Measurements from ENCODE around the gene TMEM236. TPM values are rescaled to one million over a fixed set of nuclear protein-coding genes. Genes with fewer than 3 reads are reported as not detected.
"Not testable (repeated sequence)": the region's sequence is repeated elsewhere in the genome, so short reads cannot be mapped to it uniquely, and the experiment has no call there.

The TMEM236 gene
- total RNA-seq, 2 donors from 2014 or later = 0.52 to 0.66 TPM

- no peak overlapping the region for H3K4me3 ChIP-seq
- no peak for DNase-seq
- no peaks in the 10 kb centered on the region for H3K27me3 ChIP-seq
- no peak overlapping the region for H3K27ac ChIP-seq
- 70 to 73% methylated on average over 4 of the region's 4 CpGs for WGBS, 2 donors
- H3K9me3 ChIP-seq = no peaks in the 10 kb centered on the region
- no peaks in the 10 kb centered on the region for H3K4me1 ChIP-seq
- no peak for ATAC-seq
- H3K36me3 ChIP-seq (replicated peaks in 1 of 2; ENCODE audit: insufficient read depth in 1 of 2, low read depth in 2 of 2) = peaks cover 5 to 18% of the 10 kb centered on the region in 2 donors
- intact Hi-C loops (cut with DNase I) = no loop called here
- TF ChIP-seq CTCF (IDR thresholded peaks at IDR 0.05) (no peak), POLR2A (IDR thresholded peaks at IDR 0.05) (no peak)
These were observed 41.8 kb upstream of the TMEM236 start for GRCh38 chr10:17710181-17710580.

GRCh38 chr10:17712053-17712452, 39.9 kb upstream of the TMEM236 start:
- no peak for DNase-seq
- TF ChIP-seq CTCF (IDR thresholded peaks at IDR 0.05) (no peak), POLR2A (IDR thresholded peaks at IDR 0.05) (no peak)
- intact Hi-C loops (cut with DNase I) = no loop called here
- no peak overlapping the region for H3K4me3 ChIP-seq
- no peaks in the 10 kb centered on the region for H3K4me1 ChIP-seq
- H3K27me3 ChIP-seq = no peaks in the 10 kb centered on the region
- WGBS, 2 donors = 92 to 95% methylated on average over 5 of the region's 5 CpGs
- ATAC-seq = no peak
- H3K9me3 ChIP-seq = no peaks in the 10 kb centered on the region
- peaks cover 5 to 21% of the 10 kb centered on the region in 2 donors for H3K36me3 ChIP-seq (replicated peaks in 1 of 2; ENCODE audit: insufficient read depth in 1 of 2, low read depth in 2 of 2)
- no peak overlapping the region for H3K27ac ChIP-seq

- H3K27me3 ChIP-seq = no peaks in the 10 kb centered on the region
- H3K4me3 ChIP-seq = no peak overlapping the region
- peaks cover 5 to 21% of the 10 kb centered on the region in 2 donors for H3K36me3 ChIP-seq (replicated peaks in 1 of 2; ENCODE audit: insufficient read depth in 1 of 2, low read depth in 2 of 2)
- H3K9me3 ChIP-seq = no peaks in the 10 kb centered on the region
- DNase-seq (no peak), ATAC-seq (no peak)
- no peak overlapping the region for H3K27ac ChIP-seq
- no peaks in the 10 kb centered on the region for H3K4me1 ChIP-seq
- 88 to 90% methylated on average over 18 of the region's 18 CpGs for WGBS, 2 donors
- intact Hi-C loops (cut with DNase I) = no loop called here
- no peak for TF ChIP-seq POLR2A (IDR thresholded peaks at IDR 0.05)
- TF ChIP-seq CTCF (IDR thresholded peaks at IDR 0.05) = no peak
These were observed 39.1 kb upstream of the TMEM236 start for GRCh38 chr10:17712717-17713471.

- WGBS, 2 donors = 92 to 96% methylated on average over 10 of the region's 10 CpGs
- no peaks in the 10 kb centered on the region for H3K9me3 ChIP-seq
- H3K27me3 ChIP-seq = no peaks in the 10 kb centered on the region
- ATAC-seq (no peak), DNase-seq (no peak)
- no peaks in the 10 kb centered on the region for H3K4me1 ChIP-seq
- intact Hi-C loops (cut with DNase I) = no loop called here
- H3K27ac ChIP-seq = no peak overlapping the region
- H3K4me3 ChIP-seq = no peak overlapping the region
- H3K36me3 ChIP-seq (replicated peaks in 1 of 2; ENCODE audit: insufficient read depth in 1 of 2, low read depth in 2 of 2) = peaks cover 5 to 17% of the 10 kb centered on the region in 2 donors
- no peak for TF ChIP-seq POLR2A (IDR thresholded peaks at IDR 0.05)
These were observed 38.2 kb upstream of the TMEM236 start for GRCh38 chr10:17713758-17714157.

GRCh38 chr10:17716161-17716560, 35.8 kb upstream of the TMEM236 start:
- no peaks in the 10 kb centered on the region for H3K27me3 ChIP-seq
- ATAC-seq = no peak
- H3K4me1 ChIP-seq = no peaks in the 10 kb centered on the region
- H3K4me3 ChIP-seq = no peak overlapping the region
- TF ChIP-seq POLR2A (IDR thresholded peaks at IDR 0.05) = no peak
- no peak for TF ChIP-seq CTCF (IDR thresholded peaks at IDR 0.05)
- peaks cover 0 to 12% of the 10 kb centered on the region in 2 donors for H3K36me3 ChIP-seq (replicated peaks in 1 of 2; ENCODE audit: insufficient read depth in 1 of 2, low read depth in 2 of 2)
- intact Hi-C loops (cut with DNase I) = no loop called here
- DNase-seq = no peak
- 71 to 82% methylated on average over 4 of the region's 4 CpGs for WGBS, 2 donors
- no peaks in the 10 kb centered on the region for H3K9me3 ChIP-seq
- H3K27ac ChIP-seq = no peak overlapping the region

GRCh38 chr10:17722317-17723014, 29.5 kb upstream of the TMEM236 start:
- ATAC-seq; H3K9me3 ChIP-seq; H3K27me3 ChIP-seq; H3K27ac ChIP-seq; H3K36me3 ChIP-seq (replicated peaks in 1 of 2; ENCODE audit: insufficient read depth in 1 of 2, low read depth in 2 of 2); H3K4me1 ChIP-seq; DNase-seq; H3K4me3 ChIP-seq; intact Hi-C loops (cut with DNase I): not testable (repeated sequence)
- 89 to 94% methylated on average over 23 to 24 of the region's 25 CpGs for WGBS, 2 donors
